NT2/D1 (cell line): ENCODE data around the gene EFR3B.

Source experiments
- SUZ12 ChIP-seq: IDR thresholded peaks from 2 replicates; pipeline ENCODE4 v1.6.1; 2011; ENCODE audit not compliant: insufficient read length, insufficient read depth; ENCODE audit errors: extremely low read depth
- YY1 ChIP-seq: IDR thresholded peaks from 2 replicates; pipeline ENCODE4 v1.6.1; 2011; ENCODE audit not compliant: insufficient read length, insufficient read depth
- ZNF274 ChIP-seq: IDR thresholded peaks from 2 replicates; pipeline ENCODE4 v1.6.1; 2011; ENCODE audit warnings: mild to moderate bottlenecking, low read depth, low read length

DNA sequence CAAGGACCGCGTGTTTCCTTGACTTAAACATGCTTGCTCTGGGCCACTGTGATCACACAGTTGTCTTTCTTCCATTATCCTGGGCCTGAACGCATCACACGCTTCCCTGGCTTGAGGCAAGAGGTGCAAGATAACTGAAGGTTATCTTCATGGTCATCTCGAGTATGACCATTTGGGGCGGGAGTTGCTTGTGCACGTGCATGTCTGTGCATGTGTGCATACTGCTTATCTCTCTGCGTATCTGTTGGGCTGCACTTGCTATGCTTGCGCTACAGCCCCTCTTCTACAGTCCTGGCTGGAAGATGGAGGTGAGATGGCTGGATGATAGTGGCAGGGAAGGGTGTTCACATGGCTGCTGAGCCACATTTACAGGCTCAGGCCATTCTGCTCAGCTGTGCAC, 27.2 kb upstream of the EFR3B start:
- TF ChIP-seq ZNF274 = no peak
- TF ChIP-seq YY1 = no peak
- no peak for TF ChIP-seq SUZ12
